ENCODE results near the gene PLXDC2.

- TF ChIP-seq EZH2phosphoT487 (IDR thresholded peaks at IDR 0.05; ENCODE audit: borderline replicate concordance, low read length) = no peak
- TF ChIP-seq, protein P1, sequence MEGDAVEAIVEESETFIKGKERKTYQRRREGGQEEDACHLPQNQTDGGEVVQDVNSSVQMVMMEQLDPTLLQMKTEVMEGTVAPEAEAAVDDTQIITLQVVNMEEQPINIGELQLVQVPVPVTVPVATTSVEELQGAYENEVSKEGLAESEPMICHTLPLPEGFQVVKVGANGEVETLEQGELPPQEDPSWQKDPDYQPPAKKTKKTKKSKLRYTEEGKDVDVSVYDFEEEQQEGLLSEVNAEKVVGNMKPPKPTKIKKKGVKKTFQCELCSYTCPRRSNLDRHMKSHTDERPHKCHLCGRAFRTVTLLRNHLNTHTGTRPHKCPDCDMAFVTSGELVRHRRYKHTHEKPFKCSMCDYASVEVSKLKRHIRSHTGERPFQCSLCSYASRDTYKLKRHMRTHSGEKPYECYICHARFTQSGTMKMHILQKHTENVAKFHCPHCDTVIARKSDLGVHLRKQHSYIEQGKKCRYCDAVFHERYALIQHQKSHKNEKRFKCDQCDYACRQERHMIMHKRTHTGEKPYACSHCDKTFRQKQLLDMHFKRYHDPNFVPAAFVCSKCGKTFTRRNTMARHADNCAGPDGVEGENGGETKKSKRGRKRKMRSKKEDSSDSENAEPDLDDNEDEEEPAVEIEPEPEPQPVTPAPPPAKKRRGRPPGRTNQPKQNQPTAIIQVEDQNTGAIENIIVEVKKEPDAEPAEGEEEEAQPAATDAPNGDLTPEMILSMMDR (IDR thresholded peaks at IDR 0.05; ENCODE audit: low read depth, low read length, poor library complexity, severe bottlenecking) = no peak
Measured at GRCh38 chr10:20073167-20073566, 256.9 kb downstream of the PLXDC2 start.
